Spleen (tissue), 7 donors: ENCODE results near the gene RASA3.

Experiments used
- POLR2AphosphoS5 ChIP-seq, 3 donors: sonication (generic); formaldehyde crosslinking; IDR thresholded peaks; one replicate each; pipeline ENCODE4 v1.5.1; 2017; ENCODE audit warnings: antibody characterized with exemption in 3 of 3
- TF ChIP-seq, protein P1 (sequence below), 11 experiments: fragments of 200-600 bp in 7 of 11; fragments of 450-650 bp in 4 of 11; sonication (generic) in 4 of 11; IDR thresholded peaks in 8 of 11; conservative IDR thresholded peaks in 3 of 11; 1 replicate in 7 of 11; 2 replicates in 4 of 11; pipeline versions ENCODE4 v1.4.0 to v1.8.0; 2016 to 2021; ENCODE audit warnings: antibody characterized with exemption in 11 of 11, inconsistent platforms in 4 of 11, mild to moderate bottlenecking in 1 of 11
- donor health status: DM: no; HTN: no; CAD: no; lungs with moderate emphysema.
- donor health status: DM: no; HTN: no; CAD: no.
- donor health status: DM: no; HTN: no; CAD: no.

DNA sequence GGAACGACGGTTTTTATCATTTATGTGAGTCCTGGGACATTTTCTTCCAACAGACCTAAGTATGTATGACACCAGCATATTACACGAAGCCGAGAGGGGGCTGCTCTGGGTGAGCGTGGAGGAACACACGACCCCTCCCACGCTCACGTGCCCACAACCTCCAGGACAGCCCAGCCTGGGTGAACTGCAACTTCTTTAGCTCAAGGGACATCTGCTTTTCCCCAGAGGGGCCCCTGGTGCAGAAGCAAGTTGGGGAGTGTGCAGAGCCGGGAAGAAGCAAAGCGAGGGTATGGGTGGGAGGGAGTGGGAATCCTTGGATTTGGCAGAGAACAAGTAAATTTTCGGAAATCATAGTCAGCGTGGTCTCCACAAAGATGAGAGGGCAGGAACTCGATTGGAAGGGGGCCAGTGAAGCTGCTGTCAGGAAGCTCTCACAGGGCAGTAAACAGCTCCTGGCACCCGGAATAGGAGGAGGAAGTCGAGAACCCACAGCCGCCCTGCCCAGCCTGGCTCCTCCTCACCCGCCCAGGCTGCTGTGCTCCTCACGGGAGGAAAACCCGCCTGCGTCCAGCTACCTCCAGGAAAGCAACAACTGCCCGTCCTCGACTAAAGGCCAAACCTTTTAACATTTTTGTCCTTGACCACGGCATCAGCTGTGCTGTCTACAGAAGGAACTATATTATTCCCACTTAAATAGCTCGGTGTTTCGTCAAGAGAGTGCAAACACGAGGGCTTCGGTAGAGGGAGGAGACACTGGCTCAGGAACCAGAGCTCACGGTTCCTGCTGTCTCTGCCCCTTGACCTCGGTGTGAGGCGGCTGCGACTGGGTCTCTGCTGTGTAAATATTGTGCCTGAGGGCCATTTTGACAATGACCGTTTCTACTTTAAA lies 29.5 kb upstream of the RASA3 start:
- TF ChIP-seq, protein P1, sequence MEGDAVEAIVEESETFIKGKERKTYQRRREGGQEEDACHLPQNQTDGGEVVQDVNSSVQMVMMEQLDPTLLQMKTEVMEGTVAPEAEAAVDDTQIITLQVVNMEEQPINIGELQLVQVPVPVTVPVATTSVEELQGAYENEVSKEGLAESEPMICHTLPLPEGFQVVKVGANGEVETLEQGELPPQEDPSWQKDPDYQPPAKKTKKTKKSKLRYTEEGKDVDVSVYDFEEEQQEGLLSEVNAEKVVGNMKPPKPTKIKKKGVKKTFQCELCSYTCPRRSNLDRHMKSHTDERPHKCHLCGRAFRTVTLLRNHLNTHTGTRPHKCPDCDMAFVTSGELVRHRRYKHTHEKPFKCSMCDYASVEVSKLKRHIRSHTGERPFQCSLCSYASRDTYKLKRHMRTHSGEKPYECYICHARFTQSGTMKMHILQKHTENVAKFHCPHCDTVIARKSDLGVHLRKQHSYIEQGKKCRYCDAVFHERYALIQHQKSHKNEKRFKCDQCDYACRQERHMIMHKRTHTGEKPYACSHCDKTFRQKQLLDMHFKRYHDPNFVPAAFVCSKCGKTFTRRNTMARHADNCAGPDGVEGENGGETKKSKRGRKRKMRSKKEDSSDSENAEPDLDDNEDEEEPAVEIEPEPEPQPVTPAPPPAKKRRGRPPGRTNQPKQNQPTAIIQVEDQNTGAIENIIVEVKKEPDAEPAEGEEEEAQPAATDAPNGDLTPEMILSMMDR (IDR thresholded peaks at IDR 0.05 in 8 of 11, conservative IDR thresholded peaks at IDR 0.05 in 3 of 11) = no peak
- peak; percentile 67 to 75 (median 68) for TF ChIP-seq POLR2AphosphoS5 (IDR thresholded peaks at IDR 0.05)
